ENCODE measurements around the gene IL22RA1.
A peak's percentile ranks its signal among the peaks of the same experiment; 100 is the strongest.

The IL22RA1 gene

GRCh38 chr1:24092979-24093378 is 50.0 kb downstream of the IL22RA1 start:
- peaks cover 0 to 4% of the 10 kb centered on the region in 2 donors for H3K4me1 ChIP-seq (ENCODE audit: control insufficient read depth in 2 of 2, insufficient read depth in 1 of 2, low read depth in 1 of 2, low read length in 2 of 2)
- H3K4me3 ChIP-seq (ENCODE audit: low read length in 2 of 2) = no peak overlapping the region
- H3K14ac ChIP-seq (ENCODE audit: low read length) = no peak overlapping the region
- H3K27ac ChIP-seq (replicated peaks; ENCODE audit: low read length) = no peak overlapping the region
- no peaks in the 10 kb centered on the region for H3K79me1 ChIP-seq (ENCODE audit: low read depth, low read length)
- no peak overlapping the region for H2BK120ac ChIP-seq (ENCODE audit: low read depth, low read length)
- H4K91ac ChIP-seq (ENCODE audit: low read depth, low read length, poor library complexity) = no peak overlapping the region
- no peak overlapping the region for H2AFZ ChIP-seq (ENCODE audit: low read length)
- no peak overlapping the region for H3K4ac ChIP-seq (ENCODE audit: low read length)
- no peak overlapping the region for H2BK5ac ChIP-seq (ENCODE audit: low read length)
- no peak overlapping the region for H3K23ac ChIP-seq (ENCODE audit: low read depth, low read length, poor library complexity)
- no peak overlapping the region for H2BK12ac ChIP-seq (ENCODE audit: low read length)
- H4K8ac ChIP-seq (ENCODE audit: low read depth, low read length) = no peak overlapping the region
- H3K9ac ChIP-seq (ENCODE audit: low read depth, low read length, poor library complexity) = no peak overlapping the region
- no CpG with 5 or more reads among the region's 9 CpGs for WGBS, 2 donors (ENCODE audit: extremely low coverage in 2 of 2, insufficient read length in 2 of 2, insufficient replicate concordance in 1 of 2)
- H3K18ac ChIP-seq (ENCODE audit: low read length) = no peak overlapping the region
- peaks cover 0 to 6% (median 0%) of the 10 kb centered on the region in 3 experiments for H3K27me3 ChIP-seq (ENCODE audit: control insufficient read depth in 3 of 3, insufficient read depth in 3 of 3, low read depth in 1 of 3, low read length in 3 of 3)
- no peaks in the 10 kb centered on the region for H3K36me3 ChIP-seq (replicated peaks in 1 of 2; ENCODE audit: control insufficient read depth in 2 of 2, insufficient read depth in 2 of 2, low read length in 2 of 2)
- no peak overlapping the region for H3K4me2 ChIP-seq (ENCODE audit: insufficient read depth, low read length, poor library complexity, severe bottlenecking)
- no peak for DNase-seq (ENCODE audit: low spot score)
- no peak overlapping the region for H2BK15ac ChIP-seq (ENCODE audit: low read length)
- no peaks in the 10 kb centered on the region for H3K9me3 ChIP-seq (replicated peaks in 1 of 2; ENCODE audit: control insufficient read depth in 2 of 2, insufficient read depth in 1 of 2, low read depth in 1 of 2, low read length in 2 of 2)
- H2AK5ac ChIP-seq (ENCODE audit: low read depth, low read length) = no peak overlapping the region

GRCh38 chr1:24091971-24092482 is 50.9 kb downstream of the IL22RA1 start:
- no peaks in the 10 kb centered on the region for H3K79me1 ChIP-seq (ENCODE audit: low read depth, low read length)
- H2AK5ac ChIP-seq (ENCODE audit: low read depth, low read length) = no peak overlapping the region
- no peaks in the 10 kb centered on the region for H3K36me3 ChIP-seq (replicated peaks in 1 of 2; ENCODE audit: control insufficient read depth in 2 of 2, insufficient read depth in 2 of 2, low read length in 2 of 2)
- H3K9ac ChIP-seq (ENCODE audit: low read depth, low read length, poor library complexity) = no peak overlapping the region
- H3K27me3 ChIP-seq (ENCODE audit: control insufficient read depth in 3 of 3, insufficient read depth in 3 of 3, low read depth in 1 of 3, low read length in 3 of 3) = peaks cover 0 to 9% (median 0%) of the 10 kb centered on the region in 3 experiments
- no peaks in the 10 kb centered on the region for H3K9me3 ChIP-seq (replicated peaks in 1 of 2; ENCODE audit: control insufficient read depth in 2 of 2, insufficient read depth in 1 of 2, low read depth in 1 of 2, low read length in 2 of 2)
- H2BK12ac ChIP-seq (ENCODE audit: low read length) = no peak overlapping the region
- no peak overlapping the region for H3K27ac ChIP-seq (replicated peaks; ENCODE audit: low read length)
- no peak overlapping the region for H4K91ac ChIP-seq (ENCODE audit: low read depth, low read length, poor library complexity)
- no peak overlapping the region for H3K4me2 ChIP-seq (ENCODE audit: insufficient read depth, low read length, poor library complexity, severe bottlenecking)
- H3K4me3 ChIP-seq (ENCODE audit: low read length in 2 of 2) = no peak overlapping the region
- no peak overlapping the region for H2AFZ ChIP-seq (ENCODE audit: low read length)
- WGBS, 2 donors (ENCODE audit: extremely low coverage in 2 of 2, insufficient read length in 2 of 2, insufficient replicate concordance in 1 of 2) = no CpG with 5 or more reads among the region's 13 CpGs
- no peak overlapping the region for H3K23ac ChIP-seq (ENCODE audit: low read depth, low read length, poor library complexity)
- H3K4me1 ChIP-seq (ENCODE audit: control insufficient read depth in 2 of 2, insufficient read depth in 1 of 2, low read depth in 1 of 2, low read length in 2 of 2) = peaks cover 0 to 4% of the 10 kb centered on the region in 2 donors
- H2BK5ac ChIP-seq (ENCODE audit: low read length) = no peak overlapping the region
- no peak for DNase-seq (ENCODE audit: low spot score)
- no peak overlapping the region for H4K8ac ChIP-seq (ENCODE audit: low read depth, low read length)
- no peak overlapping the region for H3K14ac ChIP-seq (ENCODE audit: low read length)
- H2BK15ac ChIP-seq (ENCODE audit: low read length) = peak overlapping the region; percentile 6
- no peak overlapping the region for H2BK120ac ChIP-seq (ENCODE audit: low read depth, low read length)
- H3K4ac ChIP-seq (ENCODE audit: low read length) = no peak overlapping the region
- H3K18ac ChIP-seq (ENCODE audit: low read length) = no peak overlapping the region

GRCh38 chr1:24090736-24091135 is 52.2 kb downstream of the IL22RA1 start:
- no peaks in the 10 kb centered on the region for H3K79me1 ChIP-seq (ENCODE audit: low read depth, low read length)
- H3K14ac ChIP-seq (ENCODE audit: low read length) = no peak overlapping the region
- no peak overlapping the region for H2BK5ac ChIP-seq (ENCODE audit: low read length)
- no peak overlapping the region for H3K9ac ChIP-seq (ENCODE audit: low read depth, low read length, poor library complexity)
- no peak overlapping the region for H3K18ac ChIP-seq (ENCODE audit: low read length)
- H3K4me3 ChIP-seq (ENCODE audit: low read length in 2 of 2) = no peak overlapping the region
- H2AK5ac ChIP-seq (ENCODE audit: low read depth, low read length) = peak overlapping the region; percentile 58
- no peak overlapping the region for H2AFZ ChIP-seq (ENCODE audit: low read length)
- no CpG with 5 or more reads among the region's 11 CpGs for WGBS, 2 donors (ENCODE audit: extremely low coverage in 2 of 2, insufficient read length in 2 of 2, insufficient replicate concordance in 1 of 2)
- H2BK12ac ChIP-seq (ENCODE audit: low read length) = no peak overlapping the region
- no peak overlapping the region for H3K4ac ChIP-seq (ENCODE audit: low read length)
- H2BK120ac ChIP-seq (ENCODE audit: low read depth, low read length) = no peak overlapping the region
- H3K27me3 ChIP-seq (ENCODE audit: control insufficient read depth in 3 of 3, insufficient read depth in 3 of 3, low read depth in 1 of 3, low read length in 3 of 3) = peaks cover 0 to 14% (median 0%) of the 10 kb centered on the region in 3 experiments
- no peak overlapping the region for H4K8ac ChIP-seq (ENCODE audit: low read depth, low read length)
- H3K36me3 ChIP-seq (replicated peaks in 1 of 2; ENCODE audit: control insufficient read depth in 2 of 2, insufficient read depth in 2 of 2, low read length in 2 of 2) = no peaks in the 10 kb centered on the region
- H3K4me1 ChIP-seq (ENCODE audit: control insufficient read depth in 2 of 2, insufficient read depth in 1 of 2, low read depth in 1 of 2, low read length in 2 of 2) = peaks cover 0 to 4% of the 10 kb centered on the region in 2 donors
- H3K27ac ChIP-seq (replicated peaks; ENCODE audit: low read length) = no peak overlapping the region
- no peak for DNase-seq (ENCODE audit: low spot score)
- no peaks in the 10 kb centered on the region for H3K9me3 ChIP-seq (replicated peaks in 1 of 2; ENCODE audit: control insufficient read depth in 2 of 2, insufficient read depth in 1 of 2, low read depth in 1 of 2, low read length in 2 of 2)
- H3K23ac ChIP-seq (ENCODE audit: low read depth, low read length, poor library complexity) = no peak overlapping the region
- H4K91ac ChIP-seq (ENCODE audit: low read depth, low read length, poor library complexity) = no peak overlapping the region
- no peak overlapping the region for H3K4me2 ChIP-seq (ENCODE audit: insufficient read depth, low read length, poor library complexity, severe bottlenecking)
- no peak overlapping the region for H2BK15ac ChIP-seq (ENCODE audit: low read length)

DNA sequence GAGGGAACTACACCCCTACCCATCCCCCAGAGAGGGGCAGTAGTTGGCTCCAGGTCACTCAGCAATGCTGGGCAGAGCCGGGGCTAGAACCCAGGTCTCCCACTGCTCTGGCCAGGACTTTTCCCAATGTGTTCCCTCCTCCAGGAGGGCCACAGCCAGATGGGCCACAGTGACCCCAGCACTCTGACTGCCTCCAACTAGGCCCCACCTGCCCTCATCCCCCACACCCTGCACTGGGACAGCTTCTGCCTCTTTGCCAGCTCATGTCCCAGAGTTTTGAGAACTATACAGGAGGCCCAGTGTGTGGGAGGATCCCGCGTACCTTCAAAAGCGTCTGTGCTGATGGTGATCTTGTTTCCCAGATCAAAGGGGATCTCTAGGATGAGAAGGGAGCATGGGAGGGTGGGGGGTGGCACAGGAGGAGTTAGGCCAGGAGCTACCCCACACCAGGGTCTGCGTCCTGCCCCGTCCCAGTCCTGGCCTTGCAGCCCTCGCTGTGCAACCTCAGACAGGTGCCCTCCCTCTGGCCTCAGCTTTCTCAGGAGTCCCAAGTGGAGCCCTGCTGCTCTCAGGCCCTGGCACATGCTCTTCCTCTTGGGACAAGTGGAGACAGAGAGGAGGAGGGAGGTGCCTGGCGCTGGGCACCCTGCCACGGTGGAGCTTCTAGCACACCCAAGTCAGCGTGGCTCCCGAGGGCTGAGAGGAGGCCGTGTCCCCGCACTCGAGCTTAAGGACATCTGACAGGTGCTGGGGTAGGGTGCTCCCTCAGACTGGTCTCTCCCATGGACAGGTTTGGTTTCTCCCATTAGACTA is 53.0 kb downstream of the IL22RA1 start:
- H3K18ac ChIP-seq (ENCODE audit: low read length) = peak overlapping the region; percentile 75
- no CpG with 5 or more reads among the region's 14 CpGs for WGBS, 2 donors (ENCODE audit: extremely low coverage in 2 of 2, insufficient read length in 2 of 2, insufficient replicate concordance in 1 of 2)
- no peak overlapping the region for H2BK12ac ChIP-seq (ENCODE audit: low read length)
- H3K27me3 ChIP-seq (ENCODE audit: control insufficient read depth in 3 of 3, insufficient read depth in 3 of 3, low read depth in 1 of 3, low read length in 3 of 3) = peaks cover 0 to 14% (median 0%) of the 10 kb centered on the region in 3 experiments
- DNase-seq (ENCODE audit: low spot score) = no peak
- no peak overlapping the region for H3K4ac ChIP-seq (ENCODE audit: low read length)
- H3K4me1 ChIP-seq (ENCODE audit: control insufficient read depth in 2 of 2, insufficient read depth in 1 of 2, low read depth in 1 of 2, low read length in 2 of 2) = peaks cover 0 to 4% of the 10 kb centered on the region in 2 donors
- no peak overlapping the region for H3K4me2 ChIP-seq (ENCODE audit: insufficient read depth, low read length, poor library complexity, severe bottlenecking)
- no peaks in the 10 kb centered on the region for H3K9me3 ChIP-seq (replicated peaks in 1 of 2; ENCODE audit: control insufficient read depth in 2 of 2, insufficient read depth in 1 of 2, low read depth in 1 of 2, low read length in 2 of 2)
- H3K23ac ChIP-seq (ENCODE audit: low read depth, low read length, poor library complexity) = peak overlapping the region; percentile 39
- no peak overlapping the region for H2BK5ac ChIP-seq (ENCODE audit: low read length)
- no peak overlapping the region for H4K8ac ChIP-seq (ENCODE audit: low read depth, low read length)
- peak overlapping the region; percentile 42 for H3K14ac ChIP-seq (ENCODE audit: low read length)
- peak overlapping the region; percentile 50 for H2AK5ac ChIP-seq (ENCODE audit: low read depth, low read length)
- peak overlapping the region; percentile 33 for H2BK15ac ChIP-seq (ENCODE audit: low read length)
- H4K91ac ChIP-seq (ENCODE audit: low read depth, low read length, poor library complexity) = peak overlapping the region; percentile 28
- peak overlapping the region; percentile 32 for H2BK120ac ChIP-seq (ENCODE audit: low read depth, low read length)
- no peak overlapping the region for H3K4me3 ChIP-seq (ENCODE audit: low read length in 2 of 2)
- no peaks in the 10 kb centered on the region for H3K36me3 ChIP-seq (replicated peaks in 1 of 2; ENCODE audit: control insufficient read depth in 2 of 2, insufficient read depth in 2 of 2, low read length in 2 of 2)
- H3K27ac ChIP-seq (replicated peaks; ENCODE audit: low read length) = no peak overlapping the region
- peak overlapping the region; percentile 1 for H3K9ac ChIP-seq (ENCODE audit: low read depth, low read length, poor library complexity)
- no peaks in the 10 kb centered on the region for H3K79me1 ChIP-seq (ENCODE audit: low read depth, low read length)
- no peak overlapping the region for H2AFZ ChIP-seq (ENCODE audit: low read length)

All from neuronal stem cell (in vitro differentiated cells).